ENCODE results near the gene ABR. TPM values are rescaled to one million over a fixed set of nuclear protein-coding genes. Genes with fewer than 3 reads are reported as not detected.

ABR gene
- total and polyA plus RNA-seq, 2 of the 8 experiments (the other 6 are each of a cell fraction or from before 2014, with no cell fraction given): 44.8 to 47.2 TPM

GRCh38 chr17:1055231-1055630, 124.5 kb downstream of the ABR start:
- Histone ChIP-seq H3K79me1 (ENCODE audit: low read depth, low read length) (no peaks in the 10 kb centered on the region), H4K8ac (ENCODE audit: extremely low read depth, insufficient read depth, low read length) (no peak overlapping the region), H2BK12ac (ENCODE audit: low read depth, low read length) (no peak overlapping the region), H3K27me3 (replicated peaks in 1 of 4; ENCODE audit: control insufficient read depth in 3 of 4, extremely low read depth in 1 of 4, insufficient read depth in 3 of 4, low read length in 3 of 4) (no peaks in the 10 kb centered on the region), H2BK5ac (ENCODE audit: low read depth, low read length) (no peak overlapping the region), H2BK15ac (ENCODE audit: low read length) (no peak overlapping the region), H3K4me2 (ENCODE audit: insufficient read depth in 1 of 2, low read depth in 2 of 2, low read length in 2 of 2) (no peak overlapping the region), H3K27ac (ENCODE audit: low read depth, low read length) (no peak overlapping the region), H3K18ac (ENCODE audit: extremely low read depth, low read length) (no peak overlapping the region), H4K91ac (replicated peaks; ENCODE audit: insufficient read length, low read length) (no peak overlapping the region), H3K36me3 (ENCODE audit: control insufficient read depth in 2 of 4, insufficient read depth in 4 of 4, low read length in 3 of 4) (peaks cover 0 to 4% (median 1%) of the 10 kb centered on the region in 4 experiments; a peak in 2 of 8 replicates), H3K23me2 (ENCODE audit: low read depth, low read length) (no peaks in the 10 kb centered on the region), H3K9me3 (ENCODE audit: insufficient read depth in 2 of 2, low read depth in 1 of 2, low read length in 1 of 2) (no peaks in the 10 kb centered on the region), H3K23ac (ENCODE audit: insufficient read length) (no peak overlapping the region), H3K4me1 (replicated peaks in 1 of 4; ENCODE audit: control insufficient read depth in 3 of 4, insufficient read depth in 4 of 4, low read length in 3 of 4) (no peaks in the 10 kb centered on the region), H2BK120ac (replicated peaks; ENCODE audit: low read depth, low read length) (no peak overlapping the region), H2BK20ac (ENCODE audit: low read length) (no peak overlapping the region), H3K14ac (ENCODE audit: insufficient read length) (no peak overlapping the region), H3K9ac (replicated peaks in 1 of 4; ENCODE audit: extremely low read depth in 1 of 4, low read depth in 3 of 4, low read length in 3 of 4) (no peak overlapping the region), H3K79me2 (ENCODE audit: control insufficient read depth in 1 of 2, insufficient read depth in 2 of 2, low read length in 2 of 2) (no peaks in the 10 kb centered on the region), H2AFZ (ENCODE audit: low read length) (no peak overlapping the region), H4K5ac (ENCODE audit: insufficient read length, low read depth, low read length) (no peak overlapping the region), H4K20me1 (replicated peaks in 1 of 2; ENCODE audit: control insufficient read depth in 1 of 2, insufficient read depth in 2 of 2, low read length in 2 of 2) (no peaks in the 10 kb centered on the region), H2AK5ac (ENCODE audit: low read depth, low read length) (no peak overlapping the region), H3K56ac (replicated peaks; ENCODE audit: insufficient read length, low read depth, low read length) (no peak overlapping the region), H3K4me3 (ENCODE audit: extremely low read depth in 1 of 4, insufficient read depth in 2 of 4, low read depth in 3 of 4, low read length in 4 of 4) (no peak overlapping the region), H3K4ac (replicated peaks; ENCODE audit: insufficient read length, low read depth, low read length) (no peak overlapping the region)
- 78% methylated on average over 11 of the region's 16 CpGs; no CpG with 5 or more reads in 1 of the 2 experiments for WGBS, 2 experiments (ENCODE audit: extremely low coverage in 1 of 2, insufficient coverage in 1 of 2, insufficient read length in 1 of 2, insufficient replicate concordance in 2 of 2, low coverage in 1 of 2, low lambda C conversion rate in 2 of 2, missing lambda C conversion rate in 1 of 2)
- ChIA-PET CTCF (ENCODE audit: partially characterized antibody) (interaction anchor here (0.7 to 5.6 kb wide), 19 partner anchors 8 to 819 kb away, joined by 3 to 144 read pairs (median 11); partner anchors contain the start of gene TIMM22), POLR2A (ENCODE audit: partially characterized antibody) (no interaction called here)
- FAIRE-seq (no peak), DNase-seq (ENCODE audit: low read depth in 1 of 2, low spot score in 2 of 2) (no peak)
- no peak for TF ChIP-seq NRF1 (IDR thresholded peaks at IDR 0.05; ENCODE audit: low read depth, low read length)
- TF ChIP-seq RXRA (IDR thresholded peaks at IDR 0.05; ENCODE audit: insufficient read depth, low read depth, low read length): no peak
- no peak for TF ChIP-seq EP300 (IDR thresholded peaks at IDR 0.05; ENCODE audit: borderline replicate concordance in 1 of 2, low read depth in 2 of 2, low read length in 2 of 2)
- TF ChIP-seq KDM5A (IDR thresholded peaks at IDR 0.05; ENCODE audit: low read length): no peak
- TF ChIP-seq TEAD4 (IDR thresholded peaks at IDR 0.05; ENCODE audit: low read depth, low read length): no peak
- TF ChIP-seq BRCA1 (IDR thresholded peaks at IDR 0.05; ENCODE audit: low read depth, low read length): no peak
- TF ChIP-seq E2F6 (IDR thresholded peaks at IDR 0.05): no peak
- TF ChIP-seq SUZ12 (IDR thresholded peaks at IDR 0.05; ENCODE audit: low read length): no peak
- no peak for TF ChIP-seq TAF7 (optimal IDR thresholded peaks at IDR 0.05; ENCODE audit: borderline replicate concordance, low read depth, low read length)
- TF ChIP-seq SIN3A (conservative IDR thresholded peaks at IDR 0.05 in 1 of 2, IDR thresholded peaks at IDR 0.05 in 1 of 2; ENCODE audit: low read depth in 1 of 2, low read length in 2 of 2): no peak
- TF ChIP-seq POLR2AphosphoS5 (IDR thresholded peaks at IDR 0.05; ENCODE audit: low read depth, low read length): no peak
- no peak for TF ChIP-seq CHD2 (IDR thresholded peaks at IDR 0.05; ENCODE audit: low read length)
- TF ChIP-seq BACH1 (IDR thresholded peaks at IDR 0.05; ENCODE audit: low read length): no peak
- TF ChIP-seq JUND (IDR thresholded peaks at IDR 0.05; ENCODE audit: low read length): no peak
